Caco-2 (cell line): ENCODE measurements around the gene SLC35F2. TPM values are rescaled to one million over a fixed set of nuclear protein-coding genes. Genes with fewer than 3 reads are reported as not detected.

ENCODE experiments used
- BruUV-seq: library from RNA; stranded (reverse); fragments of 400-500 nt; replicated peaks from 2 replicates; lab custom pipeline; 2021; lab: Mats Ljungman, UMichigan
- CTCF ChIA-PET: fragments of 300-600 bp; sonication (Branson Sonifier 250); formaldehyde crosslinking; loops from one replicate; lab custom pipeline; 2022; ENCODE audit warnings: antibody characterized with exemption; lab: Charles Lee
- POLR2A ChIA-PET: fragments of 300-600 bp; sonication (Branson Sonifier 250); formaldehyde crosslinking; loops from one replicate; lab custom pipeline; 2022; ENCODE audit warnings: antibody characterized with exemption; lab: Charles Lee
- DNase-seq, 2 experiments: peaks; one replicate each; pipeline versions ENCODE4 v3.0.0 to v3.0.0-alpha.2; 2020 to 2022
- H3K27me3 ChIP-seq: replicated peaks from 2 replicates; pipeline ENCODE4 v1.6.0; 2011; ENCODE audit warnings: low read length; ENCODE audit not compliant: control insufficient read depth, insufficient read depth
- H3K36me3 ChIP-seq: 2 replicates; pipeline ENCODE4 v1.5.1; 2011; ENCODE audit warnings: low read length; ENCODE audit not compliant: control insufficient read depth, insufficient read depth
- H3K4me1 ChIP-seq: fragments of 250-450 bp; sonication (Bioruptor Pico); 2 replicates; pipeline ENCODE4 v1.5.1; 2020; ENCODE audit warnings: mild to moderate bottlenecking
- H3K4me3 ChIP-seq: 2 replicates; pipeline ENCODE4 v1.5.1; 2011; ENCODE audit warnings: low read depth, mild to moderate bottlenecking, control low read depth, low read length
- H3K9me3 ChIP-seq: fragments of 250-450 bp; sonication (Bioruptor Pico); 2 replicates; pipeline ENCODE4 v1.5.1; 2020; ENCODE audit warnings: mild to moderate bottlenecking, moderate library complexity
- H3K27ac Mint-ChIP-seq: one replicate; pipeline ENCODE4 v1.8.0; 2022; ENCODE audit warnings: mixed read lengths; ENCODE audit not compliant: unreplicated experiment
- H3K27me3 Mint-ChIP-seq: one replicate; pipeline ENCODE4 v1.8.0; 2022; ENCODE audit warnings: mixed read lengths; ENCODE audit not compliant: insufficient read depth, unreplicated experiment
- H3K36me3 Mint-ChIP-seq: one replicate; pipeline ENCODE4 v1.8.0; 2022; ENCODE audit warnings: mild to moderate bottlenecking, mixed read lengths; ENCODE audit not compliant: insufficient read depth, unreplicated experiment
- H3K4me1 Mint-ChIP-seq: one replicate; pipeline ENCODE4 v1.8.0; 2022; ENCODE audit warnings: low read depth, mixed read lengths; ENCODE audit not compliant: unreplicated experiment
- H3K4me3 Mint-ChIP-seq: one replicate; pipeline ENCODE4 v1.8.0; 2022; ENCODE audit warnings: mild to moderate bottlenecking, moderate library complexity, mixed read lengths; ENCODE audit not compliant: unreplicated experiment
- H3K9me3 Mint-ChIP-seq: one replicate; pipeline ENCODE4 v1.8.0; 2022; ENCODE audit warnings: mixed read lengths; ENCODE audit not compliant: unreplicated experiment
- intact Hi-C: fragments of 100-400 bp; cut with micrococcal nuclease; formaldehyde crosslinking; loops from one replicate; pipeline ENCODE4 v1.10.0; 2022; ENCODE audit not compliant: unreplicated experiment
- total RNA-seq: library from RNA; stranded (reverse); gene quantifications from 2 replicates; pipeline ENCODE4 v1.2.3, GENCODE V29; 2022
- TF ChIP-seq, protein P1 (sequence below), 2 experiments: fragments of 200-600 bp in 1 of 2; IDR thresholded peaks; 1 replicate in 1 of 2; 2 replicates in 1 of 2; pipeline versions ENCODE4 v1.5.1 to v1.8.0; 2011 to 2022; ENCODE audit warnings: antibody characterized with exemption in 1 of 2, control low read depth in 1 of 2, inconsistent platforms in 1 of 2, low read depth in 1 of 2, low read length in 1 of 2, mild to moderate bottlenecking in 1 of 2, moderate library complexity in 1 of 2; ENCODE audit not compliant: insufficient read depth in 1 of 2, severe bottlenecking in 1 of 2, unreplicated experiment in 1 of 2

SLC35F2 gene
- total RNA-seq, 1 experiment from 2014 or later: 44.9 TPM

DNA sequence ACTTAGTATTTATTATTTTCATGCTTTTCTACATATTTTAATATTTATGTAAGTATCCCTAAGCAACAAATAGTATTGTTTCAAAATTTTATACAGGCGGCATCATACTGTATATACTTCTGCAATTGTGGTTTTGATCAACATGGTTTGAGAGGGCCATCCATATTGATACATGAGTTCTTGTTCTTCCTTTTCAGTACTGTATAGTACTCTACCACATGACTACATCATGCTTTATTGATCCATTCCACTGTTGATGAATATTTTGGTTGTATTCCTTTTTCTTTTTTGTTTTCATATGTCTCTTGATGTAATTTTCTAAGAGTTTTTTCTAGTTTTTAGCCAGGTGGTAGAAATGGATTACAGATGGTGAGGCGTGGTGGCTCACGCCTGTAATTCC, 40.1 kb downstream of the SLC35F2 start:
- peaks cover 4% of the 10 kb centered on the region for H3K36me3 Mint-ChIP-seq
- no TSS peak for BruUV-seq
- H3K27me3 Mint-ChIP-seq: no peaks in the 10 kb centered on the region
- intact Hi-C loops: no loop called here
- no peaks in the 10 kb centered on the region for H3K9me3 ChIP-seq
- ChIA-PET CTCF (no interaction called here), POLR2A (no interaction called here)
- TF ChIP-seq, protein P1, sequence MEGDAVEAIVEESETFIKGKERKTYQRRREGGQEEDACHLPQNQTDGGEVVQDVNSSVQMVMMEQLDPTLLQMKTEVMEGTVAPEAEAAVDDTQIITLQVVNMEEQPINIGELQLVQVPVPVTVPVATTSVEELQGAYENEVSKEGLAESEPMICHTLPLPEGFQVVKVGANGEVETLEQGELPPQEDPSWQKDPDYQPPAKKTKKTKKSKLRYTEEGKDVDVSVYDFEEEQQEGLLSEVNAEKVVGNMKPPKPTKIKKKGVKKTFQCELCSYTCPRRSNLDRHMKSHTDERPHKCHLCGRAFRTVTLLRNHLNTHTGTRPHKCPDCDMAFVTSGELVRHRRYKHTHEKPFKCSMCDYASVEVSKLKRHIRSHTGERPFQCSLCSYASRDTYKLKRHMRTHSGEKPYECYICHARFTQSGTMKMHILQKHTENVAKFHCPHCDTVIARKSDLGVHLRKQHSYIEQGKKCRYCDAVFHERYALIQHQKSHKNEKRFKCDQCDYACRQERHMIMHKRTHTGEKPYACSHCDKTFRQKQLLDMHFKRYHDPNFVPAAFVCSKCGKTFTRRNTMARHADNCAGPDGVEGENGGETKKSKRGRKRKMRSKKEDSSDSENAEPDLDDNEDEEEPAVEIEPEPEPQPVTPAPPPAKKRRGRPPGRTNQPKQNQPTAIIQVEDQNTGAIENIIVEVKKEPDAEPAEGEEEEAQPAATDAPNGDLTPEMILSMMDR (IDR thresholded peaks at IDR 0.05; ENCODE audit: insufficient read depth in 1 of 2, low read depth in 1 of 2, low read length in 1 of 2, severe bottlenecking in 1 of 2, unreplicated experiment in 1 of 2): no peak
- H3K27ac Mint-ChIP-seq: no peak overlapping the region
- peaks cover 5% of the 10 kb centered on the region for H3K4me1 ChIP-seq
- no peaks in the 10 kb centered on the region for H3K27me3 ChIP-seq
- H3K4me1 Mint-ChIP-seq: no peaks in the 10 kb centered on the region
- H3K4me3 Mint-ChIP-seq: no peak overlapping the region
- DNase-seq: no peak
- H3K4me3 ChIP-seq: no peak overlapping the region
- no peaks in the 10 kb centered on the region for H3K9me3 Mint-ChIP-seq
- H3K36me3 ChIP-seq: no peaks in the 10 kb centered on the region

DNA sequence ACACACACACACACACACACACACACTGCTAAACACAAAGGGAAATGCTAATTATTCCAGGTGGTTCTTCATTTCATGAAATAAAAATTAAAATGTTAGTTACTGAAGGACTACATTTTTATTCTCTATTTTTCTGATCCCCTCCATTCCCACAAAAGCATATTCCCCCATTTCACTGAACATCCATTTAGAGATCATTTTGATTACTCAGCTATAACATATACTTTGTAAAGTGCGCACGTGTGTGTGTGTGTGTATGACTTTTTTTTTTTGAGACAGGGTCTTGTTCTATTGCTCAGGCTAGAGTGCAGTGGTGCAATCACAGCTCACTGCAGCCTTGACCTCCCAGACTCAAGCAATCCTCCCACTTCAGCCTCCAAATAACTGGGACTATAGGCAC, 42.6 kb downstream of the SLC35F2 start:
- H3K4me3 ChIP-seq: no peak overlapping the region
- Mint-ChIP-seq H3K4me3 (no peak overlapping the region), H3K9me3 (no peaks in the 10 kb centered on the region), H3K4me1 (no peaks in the 10 kb centered on the region), H3K27ac (no peak overlapping the region), H3K36me3 (peaks cover 4% of the 10 kb centered on the region), H3K27me3 (no peaks in the 10 kb centered on the region)
- H3K9me3 ChIP-seq: no peaks in the 10 kb centered on the region
- TF ChIP-seq, protein P1 (IDR thresholded peaks at IDR 0.05; ENCODE audit: insufficient read depth in 1 of 2, low read depth in 1 of 2, low read length in 1 of 2, severe bottlenecking in 1 of 2, unreplicated experiment in 1 of 2): no peak
- intact Hi-C loops: no loop called here
- H3K27me3 ChIP-seq: no peaks in the 10 kb centered on the region
- no peak for DNase-seq
- H3K36me3 ChIP-seq: no peaks in the 10 kb centered on the region
- no TSS peak for BruUV-seq
- ChIA-PET POLR2A (no interaction called here), CTCF (no interaction called here)
- H3K4me1 ChIP-seq: peaks cover 8% of the 10 kb centered on the region

DNA sequence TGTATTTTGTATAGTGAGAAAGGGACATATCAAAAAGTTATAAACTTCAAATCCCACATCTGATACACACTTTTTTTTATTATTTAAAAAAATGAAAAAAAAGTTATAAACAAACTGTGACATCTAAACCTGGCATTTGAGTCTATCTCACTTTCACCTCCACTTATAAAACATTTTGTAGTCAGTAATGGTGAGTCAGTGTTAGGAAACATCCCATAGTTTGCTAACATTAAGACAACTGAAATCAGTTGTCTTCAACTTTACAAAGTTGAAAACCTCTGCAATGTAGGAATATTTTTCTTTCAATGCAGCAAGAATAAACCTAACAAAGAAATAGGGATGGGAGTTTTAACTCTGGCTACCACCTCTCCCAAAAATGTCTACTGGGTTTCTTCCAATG, 47.7 kb downstream of the SLC35F2 start:
- no peaks in the 10 kb centered on the region for H3K27me3 Mint-ChIP-seq

More for the DNA sequence above, 47.7 kb downstream of the SLC35F2 start:
- Histone ChIP-seq H3K27me3 (no peaks in the 10 kb centered on the region), H3K4me3 (no peak overlapping the region), H3K4me1 (peaks cover 8% of the 10 kb centered on the region), H3K36me3 (no peaks in the 10 kb centered on the region), H3K9me3 (no peaks in the 10 kb centered on the region)
- Mint-ChIP-seq H3K9me3 (no peaks in the 10 kb centered on the region), H3K4me3 (no peak overlapping the region), H3K27ac (no peak overlapping the region), H3K4me1 (no peaks in the 10 kb centered on the region), H3K36me3 (peaks cover 22% of the 10 kb centered on the region)
- no peak for DNase-seq
- ChIA-PET CTCF (no interaction called here), POLR2A (no interaction called here)
- TF ChIP-seq, protein P1 (IDR thresholded peaks at IDR 0.05; ENCODE audit: insufficient read depth in 1 of 2, low read depth in 1 of 2, low read length in 1 of 2, severe bottlenecking in 1 of 2, unreplicated experiment in 1 of 2): no peak
- BruUV-seq: no TSS peak
- intact Hi-C loops: no loop called here
